ENCODE measurements around the gene CRYBG3.

The CRYBG3 gene

DNA sequence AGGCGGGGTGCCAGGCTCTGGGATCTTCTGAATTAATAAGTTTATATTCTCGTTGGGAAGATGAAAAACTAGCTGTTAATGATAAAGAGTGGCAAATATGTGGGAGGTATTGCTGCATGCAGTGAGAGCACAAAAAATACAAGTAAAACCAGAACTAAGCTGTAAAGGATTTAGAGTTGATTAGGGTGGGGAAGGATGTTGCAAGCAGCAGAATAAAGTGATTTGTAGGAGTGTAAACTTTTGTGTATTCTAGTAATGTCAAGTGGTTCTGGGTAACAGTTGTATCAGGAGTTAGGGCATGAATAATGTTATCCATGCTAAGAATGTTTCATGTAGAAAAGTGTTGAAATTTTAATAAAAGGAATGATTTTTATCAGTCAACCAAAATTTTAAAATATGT, 18.1 kb downstream of the CRYBG3 start:
- no peak for DNase-seq

GRCh38 chr3:97841304-97841703, 19.5 kb downstream of the CRYBG3 start:
- no peak for DNase-seq

DNA sequence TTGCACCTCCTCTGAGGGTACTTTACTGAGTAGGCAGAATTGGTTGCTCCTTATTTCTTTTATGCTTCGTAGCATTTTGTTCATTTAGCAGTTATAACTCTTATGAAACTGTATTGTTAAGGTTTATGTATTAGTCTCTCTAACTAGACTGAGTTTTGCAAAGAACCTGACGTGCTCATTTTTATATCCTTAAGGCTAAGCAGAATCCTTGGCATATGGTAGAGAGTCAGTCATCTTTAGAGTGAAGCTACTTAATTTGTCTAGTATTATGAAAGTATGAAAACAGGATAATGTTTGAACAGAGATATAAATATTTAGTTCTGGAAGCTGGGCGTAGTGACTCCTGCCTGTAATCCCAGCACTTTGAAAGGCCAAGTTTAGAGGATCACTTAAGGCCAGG, 20.1 kb downstream of the CRYBG3 start:
- no peak for DNase-seq

GRCh38 chr3:97848779-97849178, 27.0 kb downstream of the CRYBG3 start:
- no peak for DNase-seq

DNA sequence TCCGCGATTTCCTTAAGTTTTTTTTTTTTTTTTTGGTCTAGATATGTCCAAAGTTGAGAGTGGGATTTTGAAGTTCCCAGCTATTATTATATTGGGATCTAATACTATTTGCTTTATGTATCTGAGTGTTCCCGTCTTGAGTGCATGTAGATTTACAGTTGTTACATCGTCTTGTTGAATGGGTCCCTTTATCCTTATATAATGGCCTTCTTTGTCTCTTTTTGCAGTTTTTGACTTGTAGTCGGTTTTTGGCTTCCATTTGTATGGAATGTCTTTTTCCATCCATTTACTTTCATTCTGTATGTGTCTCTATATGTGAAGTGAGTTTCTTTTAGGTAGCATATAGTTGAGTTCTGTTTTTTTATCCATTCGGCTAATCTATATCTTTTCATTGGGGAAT, 35.6 kb downstream of the CRYBG3 start:
- DNase-seq, result no peak

- DNase-seq, result no peak
Observed at GRCh38 chr3:97860364-97860763, 38.6 kb downstream of the CRYBG3 start.

DNA sequence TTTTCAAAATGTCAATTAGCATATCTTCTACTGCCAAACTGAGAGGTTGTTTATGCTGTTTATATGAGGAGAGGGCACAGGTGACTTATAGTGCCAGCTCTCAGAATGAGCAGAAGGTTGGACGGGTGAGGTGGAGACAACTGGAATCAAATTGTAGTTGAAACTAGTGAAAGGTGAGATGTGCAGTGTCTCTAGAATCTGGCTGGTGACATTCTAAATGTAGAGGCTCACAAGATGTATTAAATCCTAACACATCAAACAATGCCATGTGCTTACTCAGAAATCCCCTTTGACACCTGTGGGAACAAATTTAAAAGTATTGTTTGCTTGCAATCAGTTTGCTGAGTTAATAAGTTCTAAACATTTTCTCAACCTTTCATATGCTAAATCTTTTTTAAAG, 40.8 kb downstream of the CRYBG3 start:
- no peak for DNase-seq

DNA sequence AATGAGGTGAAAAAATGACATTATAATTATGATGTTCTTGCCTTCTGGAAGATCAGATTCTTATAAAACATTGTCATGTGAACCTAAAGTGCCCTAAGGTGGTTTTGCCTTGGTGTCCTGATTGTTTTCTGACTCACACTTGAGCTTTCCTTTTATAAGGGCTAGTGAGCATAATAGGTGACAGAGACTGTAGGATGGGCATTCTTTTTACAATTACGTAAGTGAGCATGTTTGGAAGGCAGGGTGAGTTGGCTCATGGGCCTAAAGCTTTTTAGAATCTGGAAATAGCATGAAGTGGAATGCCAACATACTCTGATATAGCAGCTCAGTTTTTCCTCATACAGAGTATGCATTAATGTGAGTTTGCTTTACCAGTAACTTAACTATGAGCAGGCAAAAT, 41.2 kb downstream of the CRYBG3 start:
- no peak for DNase-seq

DNA sequence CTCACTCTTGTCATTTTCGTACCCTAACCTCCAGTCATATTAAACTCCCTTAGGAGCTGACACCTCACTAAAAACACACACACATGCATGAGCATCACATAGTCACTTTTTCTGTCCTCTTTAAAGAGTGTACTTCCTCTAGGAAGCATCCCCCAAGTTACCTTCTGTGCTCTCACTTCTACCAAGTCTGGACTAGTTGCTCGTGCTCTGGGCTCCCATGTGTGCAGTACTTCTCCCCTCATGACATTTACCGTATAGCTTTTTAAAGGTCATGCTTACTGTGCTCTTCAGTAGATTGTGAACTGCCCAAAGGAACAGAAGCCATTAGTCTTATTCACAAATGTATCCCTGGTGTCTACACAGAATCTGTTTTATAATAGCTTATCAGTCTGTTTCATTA, 42.0 kb downstream of the CRYBG3 start:
- no peak for DNase-seq

- DNase-seq, result no peak
Observed at GRCh38 chr3:97871186-97871585, 49.4 kb downstream of the CRYBG3 start.

- DNase-seq, result peak; percentile 1 to 51
Observed at GRCh38 chr3:97871801-97872524, 50.2 kb downstream of the CRYBG3 start.

- no peak for DNase-seq
Observed at GRCh38 chr3:97872525-97873042, 50.8 kb downstream of the CRYBG3 start.

- DNase-seq, result no peak
Observed at GRCh38 chr3:97880267-97880666, 58.5 kb downstream of the CRYBG3 start.

DNA sequence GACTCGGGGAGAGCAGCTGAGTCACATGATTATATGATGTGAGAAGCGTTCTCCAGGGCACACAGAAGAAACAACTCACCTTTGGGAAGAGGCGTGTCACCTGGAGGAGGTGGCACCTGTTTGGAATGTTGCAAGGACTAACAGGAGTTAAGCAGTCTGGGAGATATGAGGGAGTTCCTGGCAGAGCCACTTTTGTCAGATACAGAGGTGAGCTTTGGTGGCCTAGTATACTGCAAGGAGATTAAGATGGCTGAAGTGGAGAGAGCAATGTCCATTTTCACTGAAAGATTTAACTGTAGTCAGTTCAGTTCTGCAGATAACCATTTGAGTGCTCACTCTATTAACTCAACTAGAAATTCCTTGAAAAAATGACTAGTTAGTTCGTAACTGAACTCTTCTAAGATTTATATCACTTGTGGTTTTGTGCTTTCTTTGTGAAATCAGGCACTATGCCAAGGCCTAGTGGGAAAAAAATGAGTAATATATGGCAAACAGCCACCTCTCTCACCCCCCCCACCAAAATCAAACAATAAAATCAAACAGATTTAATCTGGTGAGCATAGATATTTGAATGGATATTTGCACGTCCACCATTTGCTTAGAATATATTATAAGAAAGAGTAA, 61.3 kb downstream of the CRYBG3 start:
- no peak for DNase-seq

GRCh38 chr3:97883736-97884135, 61.9 kb downstream of the CRYBG3 start:
- no peak for DNase-seq

DNA sequence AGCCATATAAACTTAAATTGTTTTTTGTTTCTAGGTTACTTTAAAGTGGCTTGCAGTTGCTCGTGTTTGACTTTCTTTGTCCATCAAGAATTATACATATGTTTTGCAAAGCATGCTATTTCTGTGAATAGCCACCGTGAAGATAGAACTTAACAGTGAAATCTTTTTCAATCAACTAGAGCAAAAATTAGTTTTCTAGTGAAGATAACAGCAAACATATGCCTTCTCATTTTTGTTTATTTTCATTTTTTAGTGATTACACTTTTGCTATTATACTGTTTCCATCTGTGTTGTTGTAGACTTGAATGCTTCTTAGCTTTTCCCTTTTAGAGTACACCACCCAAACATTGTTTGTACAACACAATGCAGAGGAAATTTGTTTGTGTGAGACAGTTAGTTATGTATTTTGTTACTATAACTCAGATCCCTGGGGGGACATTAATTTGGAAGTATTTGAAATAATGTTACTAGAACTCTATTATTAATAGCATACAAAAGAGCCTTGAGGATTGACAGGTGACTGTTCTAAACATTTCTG, 62.8 kb downstream of the CRYBG3 start:
- DNase-seq, result no peak

DNA sequence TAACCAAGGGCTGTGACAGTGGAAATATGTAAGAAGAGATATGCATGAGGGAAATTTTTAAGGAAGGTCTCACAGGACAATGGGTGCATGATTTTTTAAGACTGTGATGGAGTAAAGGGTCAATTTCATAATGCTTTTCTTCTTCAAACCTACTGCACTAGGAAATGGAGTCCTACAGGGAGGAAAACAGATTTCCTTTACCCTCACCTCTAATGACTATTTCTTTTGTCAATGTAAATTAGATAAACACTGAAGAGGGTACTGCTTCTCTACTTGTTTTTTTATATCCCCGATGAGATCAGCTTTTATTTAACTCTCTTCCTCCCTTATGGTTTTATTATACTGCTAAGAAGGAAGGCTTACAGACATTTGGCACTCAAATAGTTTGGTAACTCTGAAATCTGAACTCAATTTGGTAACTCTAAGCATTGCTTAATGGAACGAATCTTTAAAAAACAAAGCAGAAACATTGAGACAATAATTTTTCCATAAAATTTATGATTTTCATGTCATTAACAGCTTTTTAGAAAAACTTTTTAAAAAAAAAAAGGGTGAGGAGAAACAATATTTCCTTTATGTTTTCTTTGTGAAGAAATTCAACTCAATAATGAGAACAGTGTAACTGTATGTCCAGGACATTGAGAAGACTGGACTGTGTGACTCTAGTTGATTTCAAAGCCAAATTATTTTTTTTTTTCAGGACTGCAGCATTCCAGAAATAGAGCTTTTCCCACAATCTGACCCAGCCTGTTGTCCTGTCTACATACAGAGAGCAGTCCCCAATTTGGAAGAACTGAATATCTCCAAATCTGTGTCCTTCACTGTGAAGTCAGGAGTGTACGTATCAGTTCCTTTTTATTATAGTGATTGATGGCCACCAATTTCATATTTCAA, 64.4 kb downstream of the CRYBG3 start:
- DNase-seq, result no peak

DNA sequence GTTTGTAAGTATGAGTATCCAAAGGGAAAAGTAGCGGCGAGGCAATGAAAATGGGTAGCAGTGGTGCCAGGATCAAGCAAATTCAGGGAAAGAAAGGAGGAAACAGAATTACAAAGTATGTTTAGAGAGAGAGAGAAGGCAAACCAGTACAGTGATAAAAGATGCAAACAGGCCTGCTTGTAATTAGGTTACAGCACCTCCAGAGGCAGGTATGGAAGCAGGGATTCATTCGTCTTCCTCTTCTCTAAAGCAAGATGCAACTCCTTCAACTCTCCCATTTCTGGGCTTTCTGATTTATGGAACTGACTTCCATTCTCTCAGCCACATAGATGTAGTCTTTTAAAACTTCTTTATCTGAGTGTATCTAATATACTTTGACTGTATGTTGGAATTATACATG, 68.0 kb downstream of the CRYBG3 start:
- DNase-seq, result no peak

DNA sequence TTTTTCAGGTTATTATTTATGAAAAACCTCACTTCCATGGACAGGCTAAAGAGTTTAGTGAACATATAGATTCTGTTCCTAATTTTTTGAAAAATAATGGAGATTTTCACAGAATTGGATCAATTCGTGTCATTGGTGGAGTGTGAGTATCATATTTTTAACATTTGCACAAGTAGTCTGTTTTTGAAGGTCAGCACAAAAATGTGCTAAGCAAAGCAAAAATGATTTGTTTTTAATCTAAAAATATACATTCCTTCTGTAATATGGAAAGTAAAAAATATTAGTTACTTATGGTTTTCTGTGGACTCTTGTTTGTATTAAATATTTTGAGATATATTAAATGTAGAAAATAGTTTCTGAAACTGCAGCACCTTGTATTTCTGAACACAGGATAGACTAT, 71.0 kb downstream of the CRYBG3 start:
- no peak for DNase-seq

GRCh38 chr3:97895216-97895615, 73.4 kb downstream of the CRYBG3 start:
- DNase-seq, result no peak

DNA sequence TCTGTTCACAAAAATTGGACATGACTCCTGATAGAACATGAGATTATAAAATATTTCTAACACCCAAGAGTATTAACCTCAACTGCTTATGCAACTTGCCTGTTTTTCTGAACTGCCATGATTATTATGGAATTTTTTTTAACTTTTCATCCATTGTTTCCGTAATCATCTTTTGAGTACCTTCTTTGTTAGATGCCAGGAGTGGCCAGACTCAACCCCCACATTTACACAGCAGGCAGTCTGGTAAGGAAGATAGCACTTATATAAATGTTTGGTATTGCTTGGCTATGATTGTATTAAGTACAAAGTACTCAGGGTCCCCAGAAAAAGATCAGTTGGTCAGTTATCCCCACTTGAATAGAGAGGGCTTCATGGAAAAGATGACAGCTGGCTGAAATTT, 74.3 kb downstream of the CRYBG3 start:
- no peak for DNase-seq

GRCh38 chr3:97896547-97896946, 74.7 kb downstream of the CRYBG3 start:
- DNase-seq, result no peak

DNA sequence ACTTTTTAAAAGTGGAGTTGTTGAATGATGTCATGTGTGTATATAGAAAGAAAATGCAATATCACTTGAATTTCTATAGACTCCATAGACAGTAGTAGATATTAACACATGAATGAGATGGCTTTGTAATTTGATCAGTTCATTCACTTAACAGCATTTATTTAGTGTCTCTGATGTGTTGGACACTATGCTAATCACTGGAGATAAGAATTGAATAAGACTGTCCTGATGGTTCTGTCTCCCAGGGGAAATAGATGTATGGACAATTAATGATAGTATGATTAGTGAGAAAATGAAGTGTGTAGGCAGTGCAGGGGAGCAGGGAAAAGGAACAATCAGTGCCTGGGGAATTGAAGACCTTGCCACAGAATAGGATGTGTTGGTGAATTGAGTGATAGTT, 77.5 kb downstream of the CRYBG3 start:
- DNase-seq, result no peak

Measured in stimulated activated CD4-positive, alpha-beta T cell treated with anti-CD3 and anti-CD28 coated beads, Interleukin-4, amount 100 ng/mL, for 4 hours (primary cell).